Measurements from ENCODE around the gene HTRA2.

- TF ChIP-seq CTCF (IDR thresholded peaks at IDR 0.05; ENCODE audit: insufficient read depth, low read length, poor library complexity, severe bottlenecking) (no peak), EZH2phosphoT487 (conservative IDR thresholded peaks at IDR 0.05; ENCODE audit: low read length) (no peak)
Measured at GRCh38 chr2:74560591-74560990, 30.9 kb downstream of the HTRA2 start.
